EL (cell line): ENCODE measurements around the gene GJB5.
"Not testable (repeated sequence)": the region's sequence is repeated elsewhere in the genome, so short reads cannot be mapped to it uniquely, and the experiment has no call there.

Experiments
- DNase-seq: peaks from one replicate; pipeline ENCODE4 v3.0.0-alpha.2; 2016

Gene GJB5

GRCh38 chr1:34754964-34755637, at the start of gene GJB5:
GJB5 (plus strand) TSS chr1:34755047; CDS start chr1:34757331, 2,284 bp downstream.
- DNase-seq = no peak

- no peak for DNase-seq
These were observed 49.8 kb upstream of the GJB5 start for GRCh38 chr1:34705077-34705476.

GRCh38 chr1:34708106-34708505, 46.7 kb upstream of the GJB5 start:
- no peak for DNase-seq

GRCh38 chr1:34709547-34709946, 45.3 kb upstream of the GJB5 start:
- no peak for DNase-seq

GRCh38 chr1:34710812-34711211, 44.0 kb upstream of the GJB5 start:
- no peak for DNase-seq

- DNase-seq = no peak
These were observed 43.4 kb upstream of the GJB5 start for GRCh38 chr1:34711485-34711884.

- no peak for DNase-seq
These were observed 42.7 kb upstream of the GJB5 start for GRCh38 chr1:34712007-34712688.

- no peak for DNase-seq
These were observed 41.4 kb upstream of the GJB5 start for GRCh38 chr1:34713443-34713842.

GRCh38 chr1:34714386-34714785, 40.5 kb upstream of the GJB5 start:
- DNase-seq = no peak

GRCh38 chr1:34715139-34715538, 39.7 kb upstream of the GJB5 start:
- DNase-seq = no peak

- no peak for DNase-seq
These were observed 33.6 kb upstream of the GJB5 start for GRCh38 chr1:34721241-34721640.

- no peak for DNase-seq
These were observed 33.0 kb upstream of the GJB5 start for GRCh38 chr1:34721646-34722355.

GRCh38 chr1:34726861-34727260, 28.0 kb upstream of the GJB5 start:
- no peak for DNase-seq

- DNase-seq = no peak
These were observed 24.4 kb upstream of the GJB5 start for GRCh38 chr1:34730485-34730884.

- not testable (repeated sequence) for DNase-seq
These were observed 22.0 kb upstream of the GJB5 start for GRCh38 chr1:34732831-34733230.

- DNase-seq = no peak
These were observed 18.2 kb upstream of the GJB5 start for GRCh38 chr1:34736692-34737091.

GRCh38 chr1:34737236-34737635, 17.6 kb upstream of the GJB5 start:
- not testable (repeated sequence) for DNase-seq

GRCh38 chr1:34739613-34740012, 15.2 kb upstream of the GJB5 start:
- no peak for DNase-seq

- no peak for DNase-seq
These were observed 14.5 kb upstream of the GJB5 start for GRCh38 chr1:34740161-34740868.

- peak; percentile 60 for DNase-seq
These were observed 12.1 kb upstream of the GJB5 start for GRCh38 chr1:34742667-34743270.

- DNase-seq = no peak
These were observed 11.1 kb upstream of the GJB5 start for GRCh38 chr1:34743775-34744174.

GRCh38 chr1:34744851-34745250, 10.0 kb upstream of the GJB5 start:
- no peak for DNase-seq

GRCh38 chr1:34745666-34746065, 9.2 kb upstream of the GJB5 start:
- DNase-seq = no peak
